ENCODE measurements around the gene KRCC1. TPM values are rescaled to one million over a fixed set of nuclear protein-coding genes. Genes with fewer than 3 reads are reported as not detected.

The KRCC1 gene
- total and polyA plus RNA-seq, 4 donors, result 17.2 to 31.2 (median 21.1) TPM

DNA sequence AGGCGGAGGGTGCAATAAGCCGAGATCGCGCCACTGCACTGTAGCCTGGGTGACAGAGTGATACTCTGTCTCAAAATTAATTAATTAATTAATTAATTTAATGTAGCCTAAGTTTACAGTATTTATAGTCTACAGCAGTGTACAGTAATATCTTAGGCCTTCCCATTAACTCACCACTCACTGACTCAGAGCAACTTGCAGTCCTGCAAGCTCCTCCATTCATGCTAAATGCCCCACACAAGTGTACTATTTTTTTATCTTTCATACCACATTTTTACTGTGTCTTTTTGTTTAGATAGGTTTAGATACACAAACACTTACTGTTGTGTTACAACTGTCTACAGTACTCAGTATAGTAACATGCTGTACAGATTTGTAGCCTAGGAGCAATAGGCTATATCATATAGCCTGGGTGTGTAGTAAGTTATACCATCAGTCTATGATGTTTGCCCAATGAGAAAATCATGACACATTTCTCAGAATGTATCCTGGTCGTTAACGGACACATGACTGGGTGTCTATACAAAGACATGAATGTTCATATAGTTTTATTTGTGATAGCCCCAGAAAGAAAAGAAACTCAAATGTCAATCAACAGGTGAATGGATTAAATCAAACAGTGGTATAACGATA, 23.4 kb downstream of the KRCC1 start:
- TF ChIP-seq, protein P1, sequence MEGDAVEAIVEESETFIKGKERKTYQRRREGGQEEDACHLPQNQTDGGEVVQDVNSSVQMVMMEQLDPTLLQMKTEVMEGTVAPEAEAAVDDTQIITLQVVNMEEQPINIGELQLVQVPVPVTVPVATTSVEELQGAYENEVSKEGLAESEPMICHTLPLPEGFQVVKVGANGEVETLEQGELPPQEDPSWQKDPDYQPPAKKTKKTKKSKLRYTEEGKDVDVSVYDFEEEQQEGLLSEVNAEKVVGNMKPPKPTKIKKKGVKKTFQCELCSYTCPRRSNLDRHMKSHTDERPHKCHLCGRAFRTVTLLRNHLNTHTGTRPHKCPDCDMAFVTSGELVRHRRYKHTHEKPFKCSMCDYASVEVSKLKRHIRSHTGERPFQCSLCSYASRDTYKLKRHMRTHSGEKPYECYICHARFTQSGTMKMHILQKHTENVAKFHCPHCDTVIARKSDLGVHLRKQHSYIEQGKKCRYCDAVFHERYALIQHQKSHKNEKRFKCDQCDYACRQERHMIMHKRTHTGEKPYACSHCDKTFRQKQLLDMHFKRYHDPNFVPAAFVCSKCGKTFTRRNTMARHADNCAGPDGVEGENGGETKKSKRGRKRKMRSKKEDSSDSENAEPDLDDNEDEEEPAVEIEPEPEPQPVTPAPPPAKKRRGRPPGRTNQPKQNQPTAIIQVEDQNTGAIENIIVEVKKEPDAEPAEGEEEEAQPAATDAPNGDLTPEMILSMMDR (IDR thresholded peaks at IDR 0.05; ENCODE audit: control extremely low read depth, extremely low read depth), result no peak
- H3K9me3 ChIP-seq (ENCODE audit: control insufficient read depth in 4 of 4, insufficient read depth in 3 of 4, low read length in 3 of 4), result no peaks in the 10 kb centered on the region
- H3K27me3 ChIP-seq (ENCODE audit: control insufficient read depth in 3 of 3, insufficient read depth in 3 of 3, low read length in 2 of 3), result no peaks in the 10 kb centered on the region
- peaks cover 8 to 30% (median 22%) of the 10 kb centered on the region in 4 donors for H3K36me3 ChIP-seq (ENCODE audit: control insufficient read depth in 4 of 4, insufficient read depth in 4 of 4, low read length in 4 of 4)
- H3K27ac ChIP-seq (ENCODE audit: low read depth in 1 of 2, low read length in 1 of 2), result no peak overlapping the region
- ATAC-seq (ENCODE audit: insufficient read depth, low FRiP score), result no peak
- no peak overlapping the region for H3K4me3 ChIP-seq
- no peak for DNase-seq
- no peak overlapping the region for H3K9ac ChIP-seq (ENCODE audit: insufficient read depth in 1 of 2, low read length in 2 of 2)
- no peaks in the 10 kb centered on the region for H3K4me1 ChIP-seq (ENCODE audit: control insufficient read depth in 5 of 5, insufficient read depth in 5 of 5, low read length in 5 of 5)
- WGBS, 2 donors, result 97 to 98% methylated on average over 7 of the region's 7 CpGs

DNA sequence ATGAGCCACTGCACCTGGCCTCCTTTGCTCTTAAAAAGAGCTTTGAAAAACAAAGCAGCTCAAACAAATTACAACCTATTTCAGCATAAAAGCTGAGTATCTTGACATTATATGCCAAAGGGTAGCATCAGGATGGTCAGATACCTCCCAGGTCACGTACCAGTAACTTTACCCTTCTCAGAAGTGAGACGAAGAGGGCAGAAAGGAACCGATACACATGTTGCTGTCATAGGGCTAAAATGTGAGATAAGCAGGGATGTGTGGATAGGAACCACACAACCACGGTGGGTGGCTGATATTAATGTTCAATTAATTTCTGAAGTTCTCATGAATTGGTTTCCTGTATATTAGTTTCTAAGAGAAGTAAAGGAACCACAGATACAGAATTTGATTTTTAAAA, 26.7 kb downstream of the KRCC1 start:
- no peaks in the 10 kb centered on the region for H3K4me1 ChIP-seq (ENCODE audit: control insufficient read depth in 5 of 5, insufficient read depth in 5 of 5, low read length in 5 of 5)
- TF ChIP-seq, protein P1 (IDR thresholded peaks at IDR 0.05; ENCODE audit: control extremely low read depth, extremely low read depth), result no peak
- no peaks in the 10 kb centered on the region for H3K27me3 ChIP-seq (ENCODE audit: control insufficient read depth in 3 of 3, insufficient read depth in 3 of 3, low read length in 2 of 3)
- no peak overlapping the region for H3K27ac ChIP-seq (ENCODE audit: low read depth in 1 of 2, low read length in 1 of 2)
- H3K36me3 ChIP-seq (ENCODE audit: control insufficient read depth in 4 of 4, insufficient read depth in 4 of 4, low read length in 4 of 4), result peaks cover 7 to 28% (median 17%) of the 10 kb centered on the region in 4 donors
- no peak overlapping the region for H3K9ac ChIP-seq (ENCODE audit: insufficient read depth in 1 of 2, low read length in 2 of 2)
- 92 to 96% methylated on average over 4 of the region's 4 CpGs for WGBS, 2 donors
- no peaks in the 10 kb centered on the region for H3K9me3 ChIP-seq (ENCODE audit: control insufficient read depth in 4 of 4, insufficient read depth in 3 of 4, low read length in 3 of 4)
- ATAC-seq (ENCODE audit: insufficient read depth, low FRiP score), result no peak
- no peak for DNase-seq
- no peak overlapping the region for H3K4me3 ChIP-seq

DNA sequence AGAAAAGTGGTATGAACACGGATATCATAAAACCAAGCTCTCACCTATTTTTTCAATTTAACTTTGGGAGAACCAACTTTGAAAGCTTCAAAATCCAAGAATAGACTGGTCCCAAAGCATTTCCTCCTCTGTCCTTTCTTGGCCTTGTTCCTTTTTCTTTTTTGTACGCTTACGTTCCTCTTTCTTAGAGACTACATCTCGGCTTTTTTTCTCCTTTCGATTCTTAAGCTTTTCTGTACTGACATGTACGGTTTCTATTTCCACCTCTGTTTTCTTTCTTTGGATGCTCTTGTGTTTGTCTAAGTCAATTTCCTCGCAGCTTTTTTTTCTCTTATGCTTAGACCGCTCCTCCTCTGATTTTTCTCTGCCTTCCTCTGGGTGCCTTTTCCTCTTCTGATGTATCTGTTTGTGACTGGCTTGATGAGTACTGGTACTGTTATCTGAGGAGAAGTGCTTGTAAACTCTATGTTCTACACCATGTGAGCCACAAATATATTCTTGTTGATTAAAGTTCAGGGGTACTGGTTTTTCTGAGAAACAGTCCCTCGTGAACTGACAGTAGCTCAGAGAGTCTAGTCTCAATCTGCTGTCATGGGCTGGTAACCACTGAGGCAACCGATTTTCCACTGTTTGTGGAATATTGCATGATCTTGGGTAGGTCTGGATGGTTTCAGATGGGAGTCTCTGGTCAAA, 27.7 kb downstream of the KRCC1 start:
- 48 to 78% methylated on average over 10 of the region's 10 CpGs for WGBS, 2 donors
- TF ChIP-seq, protein P1 (IDR thresholded peaks at IDR 0.05; ENCODE audit: control extremely low read depth, extremely low read depth), result no peak
- no peak for DNase-seq
- Histone ChIP-seq H3K27ac (ENCODE audit: low read depth in 1 of 2, low read length in 1 of 2) (no peak overlapping the region), H3K9ac (ENCODE audit: insufficient read depth in 1 of 2, low read length in 2 of 2) (no peak overlapping the region), H3K9me3 (ENCODE audit: control insufficient read depth in 4 of 4, insufficient read depth in 3 of 4, low read length in 3 of 4) (no peaks in the 10 kb centered on the region), H3K4me1 (ENCODE audit: control insufficient read depth in 5 of 5, insufficient read depth in 5 of 5, low read length in 5 of 5) (no peaks in the 10 kb centered on the region), H3K36me3 (ENCODE audit: control insufficient read depth in 4 of 4, insufficient read depth in 4 of 4, low read length in 4 of 4) (peaks cover 7 to 26% (median 16%) of the 10 kb centered on the region in 4 donors), H3K27me3 (ENCODE audit: control insufficient read depth in 3 of 3, insufficient read depth in 3 of 3, low read length in 2 of 3) (no peaks in the 10 kb centered on the region), H3K4me3 (no peak overlapping the region)
- no peak for ATAC-seq (ENCODE audit: insufficient read depth, low FRiP score)

Measured in lung (tissue), 12 donors.